Mammary epithelial cell (primary cell): ENCODE data around the gene PPIL3.

ENCODE experiments used
- EZH2 ChIP-seq: IDR thresholded peaks from 2 replicates; pipeline ENCODE4 v1.6.1; 2012; ENCODE audit warnings: low read length, inconsistent platforms, borderline replicate concordance
- TF ChIP-seq, protein P1 (sequence below), 2 donors: IDR thresholded peaks in 1 of 2; conservative IDR thresholded peaks in 1 of 2; 2 replicates each; pipeline ENCODE4 v1.5.1; 2011 to 2012; ENCODE audit warnings: inconsistent platforms in 2 of 2, low read length in 2 of 2, mild to moderate bottlenecking in 2 of 2, control low read depth in 1 of 2, low read depth in 1 of 2; ENCODE audit not compliant: insufficient read depth in 1 of 2; ENCODE audit errors: extremely low read depth in 1 of 2

GRCh38 chr2:200829258-200829655 is 59.6 kb downstream of the PPIL3 start:
- TF ChIP-seq, protein P1, sequence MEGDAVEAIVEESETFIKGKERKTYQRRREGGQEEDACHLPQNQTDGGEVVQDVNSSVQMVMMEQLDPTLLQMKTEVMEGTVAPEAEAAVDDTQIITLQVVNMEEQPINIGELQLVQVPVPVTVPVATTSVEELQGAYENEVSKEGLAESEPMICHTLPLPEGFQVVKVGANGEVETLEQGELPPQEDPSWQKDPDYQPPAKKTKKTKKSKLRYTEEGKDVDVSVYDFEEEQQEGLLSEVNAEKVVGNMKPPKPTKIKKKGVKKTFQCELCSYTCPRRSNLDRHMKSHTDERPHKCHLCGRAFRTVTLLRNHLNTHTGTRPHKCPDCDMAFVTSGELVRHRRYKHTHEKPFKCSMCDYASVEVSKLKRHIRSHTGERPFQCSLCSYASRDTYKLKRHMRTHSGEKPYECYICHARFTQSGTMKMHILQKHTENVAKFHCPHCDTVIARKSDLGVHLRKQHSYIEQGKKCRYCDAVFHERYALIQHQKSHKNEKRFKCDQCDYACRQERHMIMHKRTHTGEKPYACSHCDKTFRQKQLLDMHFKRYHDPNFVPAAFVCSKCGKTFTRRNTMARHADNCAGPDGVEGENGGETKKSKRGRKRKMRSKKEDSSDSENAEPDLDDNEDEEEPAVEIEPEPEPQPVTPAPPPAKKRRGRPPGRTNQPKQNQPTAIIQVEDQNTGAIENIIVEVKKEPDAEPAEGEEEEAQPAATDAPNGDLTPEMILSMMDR (conservative IDR thresholded peaks at IDR 0.05 in 1 of 2, IDR thresholded peaks at IDR 0.05 in 1 of 2; ENCODE audit: extremely low read depth in 1 of 2, insufficient read depth in 1 of 2, low read depth in 1 of 2, low read length in 2 of 2), result no peak
- TF ChIP-seq EZH2, result no peak
